Subcutaneous abdominal adipose tissue (tissue), 5 donors: ENCODE data around the gene C1orf167.

Experiments
- H3K27ac ChIP-seq: one replicate; pipeline ENCODE4 v1.7.0; 2013; ENCODE audit warnings: low read depth, mild to moderate bottlenecking, inconsistent platforms, low read length, moderate library complexity
- H3K27me3 ChIP-seq, 5 donors: one replicate each; pipeline ENCODE4 v1.7.0; 2013; ENCODE audit warnings: low read length in 5 of 5, inconsistent platforms in 1 of 5; ENCODE audit not compliant: control insufficient read depth in 5 of 5, insufficient read depth in 4 of 5
- H3K36me3 ChIP-seq, 5 donors: one replicate each; pipeline ENCODE4 v1.7.0; 2013; ENCODE audit warnings: low read length in 5 of 5; ENCODE audit not compliant: control insufficient read depth in 5 of 5, insufficient read depth in 5 of 5
- H3K4me1 ChIP-seq, 5 donors: one replicate each; pipeline ENCODE4 v1.7.0; 2013; ENCODE audit warnings: low read length in 5 of 5, mild to moderate bottlenecking in 3 of 5, moderate library complexity in 1 of 5; ENCODE audit not compliant: control insufficient read depth in 5 of 5, insufficient read depth in 5 of 5
- H3K4me3 ChIP-seq, 5 donors: one replicate each; pipeline ENCODE4 v1.7.0; 2013; ENCODE audit warnings: low read length in 5 of 5, low read depth in 1 of 5
- H3K9ac ChIP-seq, 5 donors: one replicate each; pipeline ENCODE4 v1.7.0; 2013; ENCODE audit warnings: low read length in 5 of 5, mild to moderate bottlenecking in 4 of 5, moderate library complexity in 3 of 5
- H3K9me3 ChIP-seq, 5 donors: one replicate each; pipeline ENCODE4 v1.7.0; 2013; ENCODE audit warnings: low read length in 5 of 5; ENCODE audit not compliant: control insufficient read depth in 5 of 5
- donor health status: healthy.
- donor health status: healthy.
- donor health status: healthy.
- donor health status: healthy.
- donor health status: healthy.

The C1orf167 gene

DNA sequence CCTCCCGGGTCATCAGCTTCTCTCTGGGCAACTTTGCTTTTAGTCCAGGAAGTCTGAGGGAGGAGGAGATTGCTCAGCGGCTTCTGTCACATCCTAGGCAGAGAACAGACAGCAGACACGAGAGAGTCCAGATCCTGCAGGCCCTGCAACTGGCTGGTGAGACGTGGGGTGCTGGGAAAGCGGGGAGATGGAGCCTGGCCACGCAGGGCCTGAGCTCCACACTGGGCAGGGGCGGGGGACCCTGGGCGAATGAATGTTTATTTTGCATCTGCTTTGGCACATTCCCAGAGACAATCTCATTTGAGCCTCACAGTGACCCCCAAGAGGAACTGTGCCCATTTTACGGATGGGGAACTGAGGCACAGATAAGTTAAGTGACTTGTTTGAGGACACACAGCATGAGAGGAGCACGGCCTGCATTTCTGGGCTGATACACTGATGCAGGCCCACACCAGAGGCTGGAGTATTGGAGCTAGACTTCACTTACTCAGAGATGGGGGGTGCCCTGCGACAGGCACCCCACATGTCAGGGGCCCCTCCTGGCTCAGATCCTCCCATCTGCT is 9.6 kb downstream of the C1orf167 start:
- Histone ChIP-seq H3K4me3 (no peak overlapping the region), H3K9ac (no peak overlapping the region), H3K27me3 (peaks cover 0 to 8% (median 3%) of the 10 kb centered on the region in 5 donors), H3K27ac (no peak overlapping the region), H3K9me3 (no peaks in the 10 kb centered on the region), H3K4me1 (peaks cover 0 to 11% (median 3%) of the 10 kb centered on the region in 5 donors), H3K36me3 (no peaks in the 10 kb centered on the region)

DNA sequence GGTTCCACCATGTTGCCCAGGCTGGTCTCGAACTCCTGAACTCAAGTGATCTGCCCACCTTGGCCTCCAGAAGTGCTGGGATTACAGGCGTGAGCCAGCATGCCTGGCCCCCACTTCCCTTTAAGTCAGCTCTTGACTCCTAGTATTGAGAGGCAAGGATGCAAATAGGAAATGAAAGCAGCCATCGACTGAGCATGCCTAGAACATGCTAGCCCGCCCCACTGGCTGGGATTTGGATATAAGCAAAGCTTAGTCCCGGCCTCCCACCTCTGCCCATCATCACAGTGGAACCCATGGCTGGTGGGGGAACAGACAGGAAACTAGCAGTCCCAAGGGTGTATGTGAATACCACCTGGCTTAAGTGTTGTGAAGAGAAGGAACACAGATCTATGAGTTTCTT is 10.5 kb downstream of the C1orf167 start:
- Histone ChIP-seq H3K27me3 (peaks cover 0 to 6% (median 0%) of the 10 kb centered on the region in 5 donors), H3K27ac (no peak overlapping the region), H3K9ac (no peak overlapping the region), H3K36me3 (no peaks in the 10 kb centered on the region), H3K4me3 (no peak overlapping the region), H3K9me3 (no peaks in the 10 kb centered on the region), H3K4me1 (peaks cover 0 to 11% (median 3%) of the 10 kb centered on the region in 5 donors)

DNA sequence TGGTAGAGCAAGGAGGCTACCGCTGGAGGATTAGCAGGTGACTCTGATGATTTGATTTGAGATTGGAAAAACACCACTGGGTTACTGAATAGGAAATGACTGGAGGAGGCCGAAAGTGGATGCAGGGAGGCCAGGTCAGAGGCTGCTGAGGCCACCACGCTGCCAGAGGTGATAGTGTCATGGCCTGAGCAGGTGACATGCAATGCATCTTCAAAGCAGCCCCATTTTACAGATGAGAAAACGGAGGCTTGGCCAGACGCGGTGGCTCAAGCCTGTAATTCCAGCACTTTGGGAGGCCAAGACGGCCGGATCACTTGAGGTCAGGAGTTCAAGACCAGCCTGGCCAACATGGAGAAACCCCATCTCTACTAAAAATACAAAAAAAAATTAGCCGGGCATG is 12.8 kb downstream of the C1orf167 start:
- H3K9ac ChIP-seq: no peak overlapping the region
- H3K36me3 ChIP-seq: no peaks in the 10 kb centered on the region
- no peak overlapping the region for H3K27ac ChIP-seq
- H3K4me1 ChIP-seq: no peaks in the 10 kb centered on the region
- H3K4me3 ChIP-seq: no peak overlapping the region
- H3K9me3 ChIP-seq: no peaks in the 10 kb centered on the region
- H3K27me3 ChIP-seq: peaks cover 0 to 6% (median 0%) of the 10 kb centered on the region in 5 donors

DNA sequence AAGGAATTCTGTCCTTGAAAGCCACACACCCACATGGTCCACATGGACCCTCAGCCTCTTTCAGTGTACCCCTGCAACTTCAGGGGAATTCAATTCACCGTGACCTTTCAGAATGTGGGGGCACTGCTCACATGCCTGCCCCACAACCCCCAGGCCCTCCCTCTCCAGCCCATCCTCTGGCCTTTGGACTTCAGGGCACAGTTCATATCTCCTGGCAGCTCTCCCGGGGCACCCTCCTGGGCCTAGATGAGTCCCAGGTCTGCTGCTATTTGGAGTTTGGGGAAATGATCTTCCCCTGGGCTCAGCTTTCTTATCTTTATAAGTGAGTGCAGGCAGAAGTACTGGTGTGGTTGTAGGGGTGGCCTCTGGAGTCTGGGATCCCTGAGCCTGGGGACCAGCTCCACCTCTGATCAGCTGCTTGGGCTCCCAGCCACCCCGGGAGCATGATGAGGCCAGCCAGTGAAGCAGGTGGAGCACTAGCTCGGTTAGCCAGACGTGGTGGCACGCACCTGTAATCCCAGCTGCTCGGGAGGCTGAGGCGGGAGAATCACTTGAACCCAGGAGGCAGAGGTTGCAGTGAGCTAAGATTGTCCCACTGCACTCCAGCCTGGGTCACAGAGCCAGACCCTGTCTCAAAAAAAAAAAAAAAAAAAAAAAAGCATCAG is 15.8 kb downstream of the C1orf167 start:
- Histone ChIP-seq H3K4me3 (no peak overlapping the region), H3K4me1 (no peaks in the 10 kb centered on the region), H3K27ac (no peak overlapping the region), H3K36me3 (no peaks in the 10 kb centered on the region), H3K27me3 (peaks cover 0 to 2% (median 0%) of the 10 kb centered on the region in 5 donors), H3K9ac (no peak overlapping the region), H3K9me3 (no peaks in the 10 kb centered on the region)

DNA sequence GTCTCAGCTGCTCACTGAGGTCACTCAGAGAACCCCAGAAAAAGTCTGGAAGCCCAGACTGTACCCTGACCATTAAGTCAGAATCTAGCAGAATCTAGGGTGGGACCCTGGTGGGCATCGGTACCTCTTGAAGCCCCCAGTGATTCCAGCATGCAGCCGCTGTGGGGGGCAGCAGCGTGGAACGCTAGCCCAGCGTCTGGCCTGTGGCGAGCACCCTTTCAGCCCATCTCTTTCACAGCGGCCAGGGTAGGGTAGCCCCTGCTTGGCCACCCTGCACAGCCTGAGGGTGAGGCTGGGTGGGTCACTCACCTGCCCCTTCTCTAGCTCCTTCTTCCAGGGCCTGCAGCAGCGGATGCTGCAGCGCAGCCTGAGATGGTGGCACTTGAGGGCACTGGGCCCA is 16.3 kb downstream of the C1orf167 start:
- Histone ChIP-seq H3K27me3 (peaks cover 0 to 2% (median 0%) of the 10 kb centered on the region in 5 donors), H3K4me1 (peaks cover 0 to 2% (median 0%) of the 10 kb centered on the region in 5 donors), H3K4me3 (no peak overlapping the region), H3K27ac (no peak overlapping the region), H3K9ac (no peak overlapping the region), H3K9me3 (no peaks in the 10 kb centered on the region), H3K36me3 (no peaks in the 10 kb centered on the region)

DNA sequence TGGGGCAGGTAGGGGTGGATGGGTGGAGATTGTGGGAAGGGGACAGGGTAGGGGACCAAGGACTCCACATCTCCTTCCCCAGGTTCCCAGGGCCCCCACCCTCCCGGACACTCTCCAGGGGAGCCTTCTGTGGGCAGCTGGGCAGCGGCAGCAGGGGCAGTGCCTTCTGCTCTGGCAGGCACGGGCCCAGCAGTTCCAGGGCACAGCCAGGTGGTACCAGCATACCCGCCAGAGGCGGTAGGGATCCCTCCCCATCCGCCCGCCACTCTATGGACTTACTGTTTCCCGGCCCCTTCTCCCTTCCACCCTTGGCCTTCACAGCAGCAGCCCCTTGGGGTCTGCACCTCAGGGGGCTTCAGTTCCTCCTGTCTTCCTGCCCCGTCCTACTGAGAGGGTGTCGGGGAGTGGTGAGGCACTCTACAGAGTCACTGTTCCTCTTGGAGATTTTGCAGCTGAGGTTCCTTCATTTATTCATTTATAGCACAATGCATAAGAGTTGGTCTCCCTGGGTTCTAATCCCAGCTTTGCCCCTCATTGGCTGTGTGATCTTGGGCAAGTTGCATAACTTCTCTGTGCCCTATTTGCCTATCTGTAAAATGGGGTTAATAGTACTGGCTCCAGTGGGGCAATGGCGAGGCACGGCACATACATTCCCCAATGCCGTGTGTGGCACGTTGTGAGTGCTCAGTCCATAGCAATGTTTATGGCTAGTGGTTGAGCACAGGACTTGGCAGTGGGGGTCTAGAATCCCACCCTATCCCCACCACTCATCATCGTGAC is 17.0 kb downstream of the C1orf167 start:
- no peak overlapping the region for H3K4me3 ChIP-seq
- no peak overlapping the region for H3K27ac ChIP-seq
- no peaks in the 10 kb centered on the region for H3K36me3 ChIP-seq
- peaks cover 0 to 2% (median 0%) of the 10 kb centered on the region in 5 donors for H3K27me3 ChIP-seq
- no peak overlapping the region for H3K9ac ChIP-seq
- peaks cover 0 to 2% (median 0%) of the 10 kb centered on the region in 5 donors for H3K4me1 ChIP-seq
- no peaks in the 10 kb centered on the region for H3K9me3 ChIP-seq

DNA sequence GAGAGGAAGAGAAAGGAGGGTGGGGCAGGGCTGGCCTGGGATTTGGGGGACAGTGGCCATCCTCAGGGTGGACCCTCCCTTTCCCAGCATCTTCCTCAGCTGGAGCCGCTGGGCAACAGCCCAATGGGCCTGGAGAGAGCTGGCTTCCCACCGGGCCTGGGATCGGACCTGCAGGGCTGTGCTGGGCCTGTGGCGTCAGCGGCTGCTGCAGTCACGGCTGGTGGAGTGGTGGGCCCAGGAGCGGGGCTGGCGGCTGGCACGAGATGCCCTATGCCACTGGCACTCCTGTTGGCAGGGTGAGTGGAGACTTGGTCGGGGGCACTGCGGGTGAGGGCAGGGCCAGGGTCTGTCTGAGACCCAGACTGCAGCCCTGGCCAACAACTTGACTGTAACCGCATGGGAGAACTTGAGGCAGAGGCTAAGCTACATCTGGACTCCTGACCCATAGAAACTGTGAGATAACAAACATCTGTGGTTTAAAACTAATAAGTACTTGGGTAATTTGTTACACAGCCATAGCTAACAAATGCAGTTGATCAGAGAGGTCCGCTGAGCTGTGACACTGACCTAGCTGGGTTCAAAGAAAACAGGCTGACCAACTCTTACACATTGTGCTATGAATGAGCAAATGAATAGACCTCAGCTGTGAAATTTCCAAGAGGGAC is 17.9 kb downstream of the C1orf167 start:
- H3K4me3 ChIP-seq: no peak overlapping the region
- H3K9ac ChIP-seq: no peak overlapping the region
- no peaks in the 10 kb centered on the region for H3K9me3 ChIP-seq
- peaks cover 0 to 2% (median 0%) of the 10 kb centered on the region in 5 donors for H3K27me3 ChIP-seq
- no peaks in the 10 kb centered on the region for H3K36me3 ChIP-seq
- H3K4me1 ChIP-seq: peaks cover 2 to 9% (median 4%) of the 10 kb centered on the region in 5 donors
- no peak overlapping the region for H3K27ac ChIP-seq

DNA sequence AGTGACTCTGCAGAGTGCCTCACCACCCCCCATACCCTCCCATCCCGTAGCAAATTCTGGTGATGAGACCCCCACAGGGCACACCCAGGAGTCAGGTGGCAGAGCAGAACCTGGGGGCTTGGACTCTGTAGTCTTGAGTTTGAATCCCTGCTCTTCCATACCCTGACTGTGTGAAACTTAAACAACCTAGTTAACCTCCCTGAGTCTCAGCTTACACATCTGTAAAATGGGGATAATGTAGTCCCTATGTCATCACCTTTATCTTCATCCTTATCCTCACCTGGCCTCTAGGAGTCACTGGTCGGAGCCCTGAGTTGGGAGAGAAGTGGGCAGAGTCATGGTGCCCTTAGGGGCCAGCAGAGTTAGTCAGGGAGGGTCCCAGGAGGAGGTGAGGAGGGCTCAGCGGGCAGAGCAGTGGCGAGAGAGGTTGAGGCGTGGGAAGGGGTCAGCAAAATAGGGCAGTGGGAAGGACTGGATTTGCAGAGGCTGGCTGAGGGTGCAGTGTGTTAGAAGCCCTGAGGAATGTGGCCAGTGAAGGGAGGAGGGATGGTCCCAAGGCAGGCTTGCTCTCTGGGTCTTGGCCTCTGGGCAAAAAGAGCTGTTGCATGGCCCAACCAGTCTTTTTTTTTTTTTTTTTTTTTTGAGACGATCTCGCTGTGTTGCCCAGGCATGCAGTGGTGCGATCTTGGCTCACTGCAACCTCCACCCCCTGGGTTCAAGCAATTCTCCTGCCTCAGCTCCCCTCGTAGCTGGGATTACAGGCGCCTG is 18.6 kb downstream of the C1orf167 start:
- Histone ChIP-seq H3K27me3 (peaks cover 0 to 2% (median 0%) of the 10 kb centered on the region in 5 donors), H3K4me1 (peaks cover 2 to 16% (median 12%) of the 10 kb centered on the region in 5 donors), H3K4me3 (no peak overlapping the region), H3K36me3 (no peaks in the 10 kb centered on the region), H3K27ac (no peak overlapping the region), H3K9me3 (no peaks in the 10 kb centered on the region), H3K9ac (no peak overlapping the region)

DNA sequence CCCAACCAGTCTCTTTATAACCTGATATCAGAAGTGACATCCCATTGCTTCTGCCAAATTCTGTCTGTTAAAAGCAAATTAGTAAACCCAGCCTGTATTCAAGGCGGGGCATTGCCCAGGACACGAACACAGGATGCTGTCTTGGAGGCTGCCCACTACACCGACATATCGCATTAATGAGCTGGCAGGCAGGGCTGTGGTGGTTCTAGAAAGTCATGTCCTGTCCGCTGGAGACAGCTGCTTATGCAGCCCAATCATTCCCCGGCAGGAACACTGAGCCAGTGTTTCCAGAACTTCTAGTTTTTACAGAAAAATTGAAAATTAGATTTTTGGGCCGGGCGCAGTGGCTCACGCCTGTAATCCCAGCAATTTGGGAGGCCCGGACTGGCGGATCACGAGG is 19.3 kb downstream of the C1orf167 start:
- H3K36me3 ChIP-seq: no peaks in the 10 kb centered on the region
- H3K4me1 ChIP-seq: peaks cover 2 to 22% (median 12%) of the 10 kb centered on the region in 5 donors
- no peaks in the 10 kb centered on the region for H3K9me3 ChIP-seq
- H3K9ac ChIP-seq: no peak overlapping the region
- H3K27ac ChIP-seq: no peak overlapping the region
- peaks cover 0 to 2% (median 0%) of the 10 kb centered on the region in 5 donors for H3K27me3 ChIP-seq
- no peak overlapping the region for H3K4me3 ChIP-seq
